ENCODE measurements around the gene EXOC3L4. TPM values are rescaled to one million over a fixed set of nuclear protein-coding genes. Genes with fewer than 3 reads are reported as not detected.
A peak's percentile ranks its signal among the peaks of the same experiment; 100 is the strongest.

EXOC3L4 gene
- total and polyA plus RNA-seq, 8 donors, result 1.3 to 82.8 (median 16.2) TPM

DNA sequence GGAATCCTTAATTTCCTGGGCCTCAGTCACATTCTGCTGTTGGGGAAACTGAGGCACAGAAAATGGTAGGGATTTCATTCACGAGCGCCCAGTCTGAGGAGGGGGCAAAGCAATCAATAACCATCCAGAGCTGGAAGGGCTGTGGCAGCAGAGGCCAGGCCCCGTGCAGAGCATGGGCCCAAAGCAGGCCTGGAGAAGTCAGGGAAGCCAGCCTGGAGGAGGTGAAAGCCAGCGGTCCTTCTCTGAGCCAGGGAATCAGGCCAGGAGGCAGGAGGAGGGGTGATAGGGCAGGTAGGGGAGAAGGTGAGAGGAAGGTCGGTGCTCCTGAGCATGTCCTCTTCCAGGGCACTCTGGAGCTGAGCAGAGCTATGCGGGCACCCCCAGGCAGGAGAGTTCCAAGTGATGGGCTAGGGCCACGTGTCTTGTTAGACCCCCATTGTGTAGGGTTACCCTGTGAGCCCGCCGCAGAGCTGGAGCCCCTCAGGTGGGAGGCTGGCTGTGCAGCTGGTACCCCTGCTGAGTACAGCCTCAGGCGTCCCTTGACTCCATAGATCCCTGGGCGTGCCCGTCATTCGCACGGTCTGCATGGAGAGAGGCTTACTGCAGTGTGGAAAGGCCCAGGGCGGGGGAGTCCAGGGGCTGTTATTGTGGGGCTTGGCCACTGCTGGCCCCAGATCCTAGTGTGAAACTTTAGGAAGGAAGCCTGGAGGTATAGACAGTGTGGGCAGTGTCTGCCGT lies 33.5 kb downstream of the EXOC3L4 start:
- Histone ChIP-seq H3K27me3 (peaks cover 0 to 17% (median 8%) of the 10 kb centered on the region in 3 donors), H3K9me3 (no peaks in the 10 kb centered on the region), H3K4me3 (peak overlapping the region in 1 of 4 donors; percentile 66), H3K36me3 (peaks cover 7 to 51% (median 32%) of the 10 kb centered on the region in 4 donors), H3K27ac (peak overlapping the region in 2 of 5 donors; percentile 18 to 34), H3K4me1 (peaks cover 46 to 94% (median 84%) of the 10 kb centered on the region in 4 donors)
- intact Hi-C loops (cut with DNase I; ENCODE audit: low total_unique reads), result no loop called here
- WGBS, 5 donors, result 84 to 94% (median 92%) methylated on average over 11 to 16 of the region's 16 CpGs
- DNase-seq, result no peak
- TF ChIP-seq POLR2A (IDR thresholded peaks at IDR 0.05) (no peak), EP300 (IDR thresholded peaks at IDR 0.05) (no peak), POLR2AphosphoS5 (IDR thresholded peaks at IDR 0.05) (no peak)
- TF ChIP-seq, protein P1, sequence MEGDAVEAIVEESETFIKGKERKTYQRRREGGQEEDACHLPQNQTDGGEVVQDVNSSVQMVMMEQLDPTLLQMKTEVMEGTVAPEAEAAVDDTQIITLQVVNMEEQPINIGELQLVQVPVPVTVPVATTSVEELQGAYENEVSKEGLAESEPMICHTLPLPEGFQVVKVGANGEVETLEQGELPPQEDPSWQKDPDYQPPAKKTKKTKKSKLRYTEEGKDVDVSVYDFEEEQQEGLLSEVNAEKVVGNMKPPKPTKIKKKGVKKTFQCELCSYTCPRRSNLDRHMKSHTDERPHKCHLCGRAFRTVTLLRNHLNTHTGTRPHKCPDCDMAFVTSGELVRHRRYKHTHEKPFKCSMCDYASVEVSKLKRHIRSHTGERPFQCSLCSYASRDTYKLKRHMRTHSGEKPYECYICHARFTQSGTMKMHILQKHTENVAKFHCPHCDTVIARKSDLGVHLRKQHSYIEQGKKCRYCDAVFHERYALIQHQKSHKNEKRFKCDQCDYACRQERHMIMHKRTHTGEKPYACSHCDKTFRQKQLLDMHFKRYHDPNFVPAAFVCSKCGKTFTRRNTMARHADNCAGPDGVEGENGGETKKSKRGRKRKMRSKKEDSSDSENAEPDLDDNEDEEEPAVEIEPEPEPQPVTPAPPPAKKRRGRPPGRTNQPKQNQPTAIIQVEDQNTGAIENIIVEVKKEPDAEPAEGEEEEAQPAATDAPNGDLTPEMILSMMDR (IDR thresholded peaks at IDR 0.05), result no peak

DNA sequence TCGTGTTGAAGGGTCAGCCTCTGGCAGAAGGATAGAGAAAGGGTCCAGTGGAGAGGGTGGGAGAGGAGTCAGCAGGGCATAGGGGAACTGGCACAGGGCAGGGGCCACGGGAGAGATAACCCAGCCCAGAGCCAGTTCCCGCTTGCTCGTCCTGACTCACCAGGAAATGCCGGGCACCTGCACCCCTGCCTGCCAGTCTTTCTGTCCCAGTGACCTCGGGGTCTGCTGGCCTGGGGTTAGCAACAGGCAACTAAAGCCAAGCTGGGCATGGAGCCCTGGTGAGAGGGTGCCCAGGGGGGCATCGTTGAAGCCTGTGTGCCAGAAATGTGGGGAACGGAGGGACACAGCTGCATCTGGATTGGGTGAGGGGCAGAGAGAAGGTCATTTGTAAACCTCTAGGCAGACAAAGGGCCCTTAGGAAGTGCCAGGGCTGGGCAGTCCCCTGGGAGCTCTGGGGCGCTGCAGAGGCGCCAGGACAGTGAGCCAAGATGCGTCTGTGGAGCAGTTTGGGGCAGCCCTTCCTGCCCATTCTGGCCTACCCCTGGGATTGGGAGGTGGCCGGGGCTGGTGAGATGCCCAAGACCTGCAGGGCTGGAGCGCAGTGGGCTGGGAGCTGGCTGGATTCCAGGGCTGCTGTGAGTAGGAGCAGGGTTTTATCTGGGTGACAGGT lies 34.2 kb downstream of the EXOC3L4 start:
- peak; percentile 33 to 56 for DNase-seq
- H3K4me3 ChIP-seq, result peak overlapping the region in 1 of 4 donors; percentile 6
- H3K27ac ChIP-seq, result peak overlapping the region in 3 of 5 donors; percentile 18 to 41 (median 34)
- 56 to 68% (median 62%) methylated on average over 8 to 13 of the region's 13 CpGs for WGBS, 5 donors
- intact Hi-C loops (cut with DNase I; ENCODE audit: low total_unique reads), result no loop called here
- no peaks in the 10 kb centered on the region for H3K9me3 ChIP-seq
- H3K36me3 ChIP-seq, result peaks cover 7 to 58% (median 39%) of the 10 kb centered on the region in 4 donors
- TF ChIP-seq EP300 (IDR thresholded peaks at IDR 0.05) (no peak), POLR2AphosphoS5 (IDR thresholded peaks at IDR 0.05) (no peak), POLR2A (IDR thresholded peaks at IDR 0.05) (no peak)
- TF ChIP-seq, protein P1 (IDR thresholded peaks at IDR 0.05), result no peak
- H3K4me1 ChIP-seq, result peaks cover 39 to 86% (median 78%) of the 10 kb centered on the region in 4 donors
- peaks cover 0 to 10% (median under 1%) of the 10 kb centered on the region in 3 donors for H3K27me3 ChIP-seq

DNA sequence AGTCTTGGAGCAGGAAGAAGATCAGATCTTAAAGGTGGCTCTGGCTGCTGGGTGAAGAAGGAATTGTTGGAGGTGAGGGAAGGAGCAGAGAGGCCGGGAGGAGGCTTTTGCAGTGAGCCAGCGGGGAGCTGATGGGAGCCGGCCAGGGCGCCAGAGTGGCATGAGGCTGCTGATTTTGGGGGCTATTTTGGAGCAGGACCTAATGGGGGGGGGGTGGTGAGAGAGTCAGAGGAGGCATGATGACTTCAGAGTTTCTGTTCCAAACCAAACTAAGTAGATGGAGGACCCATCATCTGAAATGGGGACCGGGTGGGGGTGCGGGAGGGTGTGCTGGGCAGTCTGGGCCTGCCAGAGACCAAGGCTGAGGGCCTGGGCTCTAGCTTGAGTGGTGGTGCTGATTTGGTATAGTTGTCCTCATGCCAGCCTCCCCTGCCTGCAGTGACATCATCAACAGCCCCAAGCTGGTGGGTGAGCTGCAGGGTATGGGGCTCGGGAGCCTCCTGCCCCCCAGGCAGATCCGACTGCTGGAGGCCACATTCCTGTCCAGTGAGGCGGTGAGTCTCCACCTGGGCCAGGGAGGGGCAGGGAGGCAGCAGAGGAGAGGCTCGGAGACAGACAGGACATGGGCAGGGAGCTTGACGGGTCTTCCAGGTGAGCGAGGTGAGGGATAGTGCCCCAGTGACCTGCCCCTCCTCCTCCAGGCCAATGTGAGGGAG lies 34.9 kb downstream of the EXOC3L4 start:
- Histone ChIP-seq H3K27ac (peak overlapping the region in 3 of 5 donors; percentile 18 to 41 (median 34)), H3K36me3 (peaks cover 7 to 65% (median 45%) of the 10 kb centered on the region in 4 donors), H3K4me1 (peaks cover 39 to 79% (median 71%) of the 10 kb centered on the region in 4 donors), H3K9me3 (no peaks in the 10 kb centered on the region), H3K4me3 (peak overlapping the region in 1 of 4 donors; percentile 6), H3K27me3 (peaks cover 0 to 3% (median 0%) of the 10 kb centered on the region in 3 donors)
- TF ChIP-seq EP300 (IDR thresholded peaks at IDR 0.05) (no peak), POLR2A (IDR thresholded peaks at IDR 0.05) (no peak), POLR2AphosphoS5 (IDR thresholded peaks at IDR 0.05) (no peak)
- TF ChIP-seq, protein P1 (IDR thresholded peaks at IDR 0.05), result no peak
- intact Hi-C loops (cut with DNase I; ENCODE audit: low total_unique reads), result no loop called here
- WGBS, 5 donors, result 88 to 92% (median 90%) methylated on average over 6 to 12 of the region's 12 CpGs
- peak in 1 of 2 donors; percentile 8 for DNase-seq
